ENCODE measurements around the gene CABCOCO1. TPM values are rescaled to one million over a fixed set of nuclear protein-coding genes. Genes with fewer than 3 reads are reported as not detected.

Gene CABCOCO1
- total RNA-seq, 2 donors from 2014 or later: 0.35 TPM; not detected in 1

GRCh38 chr10:61757525-61758397 is 95.0 kb downstream of the CABCOCO1 start:
- Histone ChIP-seq H3K27ac (no peak overlapping the region), H3K36me3 (no peaks in the 10 kb centered on the region), H3K9me3 (no peaks in the 10 kb centered on the region), H3K4me3 (no peak overlapping the region), H3K27me3 (no peaks in the 10 kb centered on the region), H3K4me1 (no peaks in the 10 kb centered on the region)
- DNase-seq (ENCODE audit: low spot score): no peak
- TF ChIP-seq, protein P1, sequence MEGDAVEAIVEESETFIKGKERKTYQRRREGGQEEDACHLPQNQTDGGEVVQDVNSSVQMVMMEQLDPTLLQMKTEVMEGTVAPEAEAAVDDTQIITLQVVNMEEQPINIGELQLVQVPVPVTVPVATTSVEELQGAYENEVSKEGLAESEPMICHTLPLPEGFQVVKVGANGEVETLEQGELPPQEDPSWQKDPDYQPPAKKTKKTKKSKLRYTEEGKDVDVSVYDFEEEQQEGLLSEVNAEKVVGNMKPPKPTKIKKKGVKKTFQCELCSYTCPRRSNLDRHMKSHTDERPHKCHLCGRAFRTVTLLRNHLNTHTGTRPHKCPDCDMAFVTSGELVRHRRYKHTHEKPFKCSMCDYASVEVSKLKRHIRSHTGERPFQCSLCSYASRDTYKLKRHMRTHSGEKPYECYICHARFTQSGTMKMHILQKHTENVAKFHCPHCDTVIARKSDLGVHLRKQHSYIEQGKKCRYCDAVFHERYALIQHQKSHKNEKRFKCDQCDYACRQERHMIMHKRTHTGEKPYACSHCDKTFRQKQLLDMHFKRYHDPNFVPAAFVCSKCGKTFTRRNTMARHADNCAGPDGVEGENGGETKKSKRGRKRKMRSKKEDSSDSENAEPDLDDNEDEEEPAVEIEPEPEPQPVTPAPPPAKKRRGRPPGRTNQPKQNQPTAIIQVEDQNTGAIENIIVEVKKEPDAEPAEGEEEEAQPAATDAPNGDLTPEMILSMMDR (IDR thresholded peaks at IDR 0.05): no peak

- TF ChIP-seq, protein P1 (IDR thresholded peaks at IDR 0.05): no peak
- DNase-seq (ENCODE audit: low spot score): no peak
- H3K9me3 ChIP-seq: no peaks in the 10 kb centered on the region
- no peak overlapping the region for H3K4me3 ChIP-seq
- no peak overlapping the region for H3K27ac ChIP-seq
- no peaks in the 10 kb centered on the region for H3K27me3 ChIP-seq
- no peaks in the 10 kb centered on the region for H3K36me3 ChIP-seq
- H3K4me1 ChIP-seq: no peaks in the 10 kb centered on the region
Observed at GRCh38 chr10:61758433-61758832, 95.7 kb downstream of the CABCOCO1 start.

- Histone ChIP-seq H3K4me1 (no peaks in the 10 kb centered on the region), H3K36me3 (no peaks in the 10 kb centered on the region), H3K27me3 (no peaks in the 10 kb centered on the region), H3K9me3 (no peaks in the 10 kb centered on the region), H3K27ac (no peak overlapping the region), H3K4me3 (no peak overlapping the region)
- DNase-seq (ENCODE audit: low spot score): no peak
- TF ChIP-seq, protein P1 (IDR thresholded peaks at IDR 0.05): no peak
Observed at GRCh38 chr10:61759751-61760150, 97.0 kb downstream of the CABCOCO1 start.

DNA sequence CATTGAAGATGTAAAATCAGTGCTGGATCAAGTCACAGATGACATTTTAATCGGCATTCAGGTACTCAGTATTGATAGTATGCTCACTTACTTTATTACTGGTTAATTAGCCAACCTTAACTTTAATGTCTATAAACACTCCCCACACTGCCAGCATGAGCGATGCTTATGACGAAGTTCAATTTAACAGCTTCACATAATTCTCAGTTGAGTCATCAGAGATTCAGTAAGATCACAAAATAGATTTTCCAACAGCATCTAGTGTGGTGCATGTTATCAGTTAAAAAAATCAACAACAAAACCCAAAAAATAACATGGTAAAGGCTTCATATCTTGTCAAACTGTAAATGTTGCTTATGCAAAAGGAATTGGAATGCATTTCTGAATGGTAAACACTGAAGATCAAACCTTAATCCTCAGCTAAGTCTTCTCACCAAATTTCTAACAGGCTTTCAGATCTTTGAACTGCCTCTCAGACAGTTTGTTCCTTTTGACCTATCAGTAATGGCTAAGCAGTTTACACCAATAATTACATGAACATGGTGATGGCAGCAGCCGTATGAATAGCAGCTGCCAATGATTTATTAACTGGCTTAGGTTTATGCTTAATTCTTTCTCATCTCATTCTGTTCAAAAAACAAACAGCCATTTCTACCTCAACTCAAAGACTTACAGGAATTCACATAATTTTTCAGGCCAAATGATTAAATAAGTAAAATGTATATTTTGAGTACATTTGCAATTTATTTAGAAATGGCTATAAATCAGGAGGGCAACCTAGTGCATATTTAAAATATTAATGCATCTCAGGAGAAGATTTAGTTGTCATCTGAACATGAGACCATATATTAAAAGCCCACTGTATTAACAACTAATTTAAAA is 98.5 kb downstream of the CABCOCO1 start:
- Histone ChIP-seq H3K36me3 (no peaks in the 10 kb centered on the region), H3K27me3 (no peaks in the 10 kb centered on the region), H3K9me3 (no peaks in the 10 kb centered on the region), H3K4me3 (no peak overlapping the region), H3K27ac (no peak overlapping the region), H3K4me1 (no peaks in the 10 kb centered on the region)
- TF ChIP-seq, protein P1 (IDR thresholded peaks at IDR 0.05): no peak
- DNase-seq (ENCODE audit: low spot score): no peak

DNA sequence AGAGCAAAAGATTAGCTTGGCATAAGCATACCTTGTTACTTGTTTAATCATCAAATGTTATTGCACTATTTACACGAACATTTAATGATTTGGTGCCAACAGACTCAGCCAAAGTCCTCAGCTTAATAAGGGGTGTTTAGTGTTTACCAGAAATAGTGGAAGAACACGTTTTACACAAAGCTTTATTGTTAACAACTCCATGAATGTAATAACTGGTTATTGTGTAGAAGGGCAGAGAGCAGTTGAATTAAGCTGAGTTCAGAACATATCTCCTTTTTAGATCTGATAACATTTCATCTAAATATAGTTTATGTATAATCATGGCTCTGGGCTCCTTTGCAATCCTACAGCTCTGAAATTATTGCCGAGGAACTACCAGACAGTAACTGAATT is 99.1 kb downstream of the CABCOCO1 start:
- Histone ChIP-seq H3K4me1 (no peaks in the 10 kb centered on the region), H3K4me3 (no peak overlapping the region), H3K27ac (no peak overlapping the region), H3K9me3 (no peaks in the 10 kb centered on the region), H3K36me3 (no peaks in the 10 kb centered on the region), H3K27me3 (no peaks in the 10 kb centered on the region)
- no peak for DNase-seq (ENCODE audit: low spot score)
- TF ChIP-seq, protein P1 (IDR thresholded peaks at IDR 0.05): no peak
